Smooth muscle cell (in vitro differentiated cells): ENCODE measurements around the gene ADCY1. TPM values are rescaled to one million over a fixed set of nuclear protein-coding genes. Genes with fewer than 3 reads are reported as not detected.

ENCODE experiments used
- DNase-seq: peaks from one replicate; lab custom pipeline; 2025; ENCODE audit not compliant: unreplicated experiment; lab: John Stamatoyannopoulos, UW
- H2AFZ ChIP-seq: fragments of 200-600 bp; sonication (generic); 2 replicates; pipeline ENCODE4 v1.6.0; 2016; ENCODE audit warnings: antibody characterized with exemption, low read depth, mild to moderate bottlenecking
- H3F3A ChIP-seq: fragments of 200-600 bp; sonication (generic); 2 replicates; pipeline ENCODE4 v1.6.0; 2017; ENCODE audit warnings: antibody characterized with exemption, low read depth
- H3K27ac ChIP-seq: fragments of 200-600 bp; sonication (generic); 2 replicates; pipeline ENCODE4 v1.5.1; 2016; ENCODE audit warnings: low read depth, mild to moderate bottlenecking
- H3K27me3 ChIP-seq: fragments of 200-600 bp; sonication (generic); 2 replicates; pipeline ENCODE4 v1.6.1; 2016; ENCODE audit warnings: low read depth, mild to moderate bottlenecking
- H3K36me3 ChIP-seq: fragments of 200-600 bp; sonication (generic); 2 replicates; pipeline ENCODE4 v1.5.1; 2016; ENCODE audit warnings: low read depth
- H3K4me1 ChIP-seq: fragments of 200-600 bp; sonication (generic); 2 replicates; pipeline ENCODE4 v1.5.1; 2016; ENCODE audit warnings: low read depth
- H3K4me2 ChIP-seq: fragments of 200-600 bp; sonication (generic); 2 replicates; pipeline ENCODE4 v1.6.0; 2016; ENCODE audit warnings: mild to moderate bottlenecking
- H3K4me3 ChIP-seq: fragments of 200-600 bp; sonication (generic); 2 replicates; pipeline ENCODE4 v1.5.1; 2016; ENCODE audit warnings: mild to moderate bottlenecking
- H3K79me2 ChIP-seq: fragments of 200-600 bp; sonication (generic); 2 replicates; pipeline ENCODE4 v1.6.0; 2016; ENCODE audit warnings: low read depth, mild to moderate bottlenecking
- H3K9ac ChIP-seq: fragments of 200-600 bp; sonication (generic); 2 replicates; pipeline ENCODE4 v1.6.0; 2016; ENCODE audit warnings: low read depth
- H3K9me3 ChIP-seq: fragments of 200-600 bp; sonication (generic); replicated peaks from 2 replicates; pipeline ENCODE4 v1.5.1; 2016; ENCODE audit warnings: low read depth
- H4K20me1 ChIP-seq: fragments of 200-600 bp; sonication (generic); 2 replicates; pipeline ENCODE4 v1.6.0; 2016; ENCODE audit warnings: low read depth
- WGBS: methylation state at CpG from one replicate; pipeline ENCODE4 v1.1.7; 2016; ENCODE audit warnings: low lambda C conversion rate; 5-methylcytosine and 5-hydroxymethylcytosine counted together
- polyA plus RNA-seq: library from polyadenylated mRNA; unstranded; fragments of >200 nt; fragmentation: Nextera tagmentation; extraction: Ambion mirVana; gene quantifications from 2 replicates; pipeline ENCODE4 v1.2.1, GENCODE V29; 2016
- total RNA-seq: library from RNA; depleted of rRNA; stranded (reverse); fragments of >200 nt; gene quantifications from 2 replicates; pipeline ENCODE4 v1.2.3, GENCODE V29; 2014
- TF ChIP-seq, protein P1 (sequence below): fragments of 200-600 bp; sonication (generic); IDR thresholded peaks from 2 replicates; pipeline ENCODE4 v1.5.1; 2017; ENCODE audit warnings: borderline replicate concordance, mild to moderate bottlenecking, antibody characterized with exemption; ENCODE audit not compliant: insufficient read depth, poor library complexity, severe bottlenecking

The ADCY1 gene
- total and polyA plus RNA-seq, 2 experiments from 2014 or later: 0.22 TPM; not detected in 1

DNA sequence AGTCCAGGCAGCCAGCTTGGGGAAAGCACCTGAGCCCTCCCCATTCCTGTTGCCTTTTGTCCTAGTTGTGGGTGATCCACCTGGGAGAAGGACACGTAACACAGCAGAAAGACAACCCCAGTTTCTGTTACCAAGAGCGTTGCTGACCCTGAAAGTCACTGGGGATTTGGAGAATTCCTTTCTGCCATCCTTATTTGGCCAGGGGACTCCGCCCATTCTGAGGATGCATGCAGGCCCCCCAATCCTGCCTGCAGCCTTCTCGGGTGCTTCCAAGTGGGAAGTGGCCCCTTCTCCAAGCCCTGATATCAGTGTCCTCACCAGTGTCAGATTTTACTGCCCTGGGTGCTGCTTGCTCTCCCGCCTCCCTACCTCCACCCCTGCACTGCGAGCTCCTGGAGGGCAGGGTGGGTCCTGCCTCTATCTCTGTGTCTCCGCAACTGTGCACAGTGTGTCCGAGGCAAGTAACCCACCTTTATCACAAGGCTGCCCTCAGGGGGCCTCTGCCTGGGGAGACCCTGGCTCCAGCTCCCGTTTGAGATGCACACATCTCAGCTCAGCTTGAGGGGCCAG, 9.2 kb upstream of the ADCY1 start:
- TF ChIP-seq, protein P1, sequence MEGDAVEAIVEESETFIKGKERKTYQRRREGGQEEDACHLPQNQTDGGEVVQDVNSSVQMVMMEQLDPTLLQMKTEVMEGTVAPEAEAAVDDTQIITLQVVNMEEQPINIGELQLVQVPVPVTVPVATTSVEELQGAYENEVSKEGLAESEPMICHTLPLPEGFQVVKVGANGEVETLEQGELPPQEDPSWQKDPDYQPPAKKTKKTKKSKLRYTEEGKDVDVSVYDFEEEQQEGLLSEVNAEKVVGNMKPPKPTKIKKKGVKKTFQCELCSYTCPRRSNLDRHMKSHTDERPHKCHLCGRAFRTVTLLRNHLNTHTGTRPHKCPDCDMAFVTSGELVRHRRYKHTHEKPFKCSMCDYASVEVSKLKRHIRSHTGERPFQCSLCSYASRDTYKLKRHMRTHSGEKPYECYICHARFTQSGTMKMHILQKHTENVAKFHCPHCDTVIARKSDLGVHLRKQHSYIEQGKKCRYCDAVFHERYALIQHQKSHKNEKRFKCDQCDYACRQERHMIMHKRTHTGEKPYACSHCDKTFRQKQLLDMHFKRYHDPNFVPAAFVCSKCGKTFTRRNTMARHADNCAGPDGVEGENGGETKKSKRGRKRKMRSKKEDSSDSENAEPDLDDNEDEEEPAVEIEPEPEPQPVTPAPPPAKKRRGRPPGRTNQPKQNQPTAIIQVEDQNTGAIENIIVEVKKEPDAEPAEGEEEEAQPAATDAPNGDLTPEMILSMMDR: no peak
- no peaks in the 10 kb centered on the region for H3K36me3 ChIP-seq
- H2AFZ ChIP-seq: no peak overlapping the region
- H3K27ac ChIP-seq: no peak overlapping the region
- no peaks in the 10 kb centered on the region for H3K9me3 ChIP-seq
- DNase-seq: no peak
- no peak overlapping the region for H3K4me3 ChIP-seq
- H3K4me1 ChIP-seq: peaks cover 9% of the 10 kb centered on the region
- no peak overlapping the region for H3K9ac ChIP-seq
- WGBS: 85% methylated on average over 9 of the region's 9 CpGs
- peak overlapping the region; percentile 24 for H3K4me2 ChIP-seq
- no peaks in the 10 kb centered on the region for H4K20me1 ChIP-seq
- no peaks in the 10 kb centered on the region for H3F3A ChIP-seq
- H3K27me3 ChIP-seq: no peaks in the 10 kb centered on the region
- no peaks in the 10 kb centered on the region for H3K79me2 ChIP-seq

DNA sequence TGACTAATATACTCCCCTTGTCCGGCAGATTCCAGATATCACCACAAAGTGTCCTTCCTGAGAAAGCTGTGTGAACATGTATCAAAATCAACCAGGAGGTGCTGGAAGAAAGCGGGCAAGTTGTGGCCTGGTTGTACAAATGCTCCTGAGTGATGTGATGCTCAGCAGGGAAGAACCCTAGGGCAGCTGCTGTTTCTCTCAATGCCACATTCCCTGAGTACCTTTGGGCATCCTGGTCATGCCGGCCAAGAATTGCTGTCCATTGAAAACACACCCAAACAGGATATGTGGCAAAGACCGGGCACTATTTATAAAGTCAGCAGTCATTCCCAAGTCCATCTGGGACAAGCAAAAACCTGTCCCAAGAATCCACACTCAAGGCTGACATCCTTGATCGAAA, 7.8 kb upstream of the ADCY1 start:
- 81% methylated on average over 5 of the region's 5 CpGs for WGBS
- H3K4me3 ChIP-seq: no peak overlapping the region
- no peak overlapping the region for H2AFZ ChIP-seq
- TF ChIP-seq, protein P1: no peak
- no peaks in the 10 kb centered on the region for H3F3A ChIP-seq
- H3K27ac ChIP-seq: no peak overlapping the region
- no peak for DNase-seq
- no peaks in the 10 kb centered on the region for H3K79me2 ChIP-seq
- H3K9ac ChIP-seq: no peak overlapping the region
- peaks cover 9% of the 10 kb centered on the region for H3K4me1 ChIP-seq
- no peaks in the 10 kb centered on the region for H3K36me3 ChIP-seq
- no peaks in the 10 kb centered on the region for H3K9me3 ChIP-seq
- H4K20me1 ChIP-seq: no peaks in the 10 kb centered on the region
- no peak overlapping the region for H3K4me2 ChIP-seq
- H3K27me3 ChIP-seq: peaks cover 8% of the 10 kb centered on the region

DNA sequence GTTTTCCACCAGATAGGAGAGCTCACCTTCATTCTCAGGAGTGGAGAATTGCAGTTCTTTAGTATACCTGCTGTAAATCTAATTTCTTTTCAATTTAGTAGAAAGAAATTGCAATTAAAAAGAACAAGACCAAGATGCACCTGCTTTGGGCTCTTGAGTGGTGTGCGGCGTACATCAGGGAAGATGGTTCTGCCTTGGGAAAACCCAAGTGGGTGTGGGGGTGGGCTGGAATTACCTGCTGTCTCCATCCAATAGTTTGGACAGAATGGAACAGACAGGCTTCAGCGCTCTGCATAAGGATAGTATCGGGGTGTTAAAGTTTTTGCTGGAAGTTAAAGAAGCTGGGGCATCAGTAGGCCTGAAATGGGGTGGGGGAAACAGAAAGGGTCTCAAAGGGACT, 7.2 kb upstream of the ADCY1 start:
- H3K4me3 ChIP-seq: no peak overlapping the region
- peaks cover 11% of the 10 kb centered on the region for H3K27me3 ChIP-seq
- no peaks in the 10 kb centered on the region for H3K79me2 ChIP-seq
- no peaks in the 10 kb centered on the region for H4K20me1 ChIP-seq
- H3K9me3 ChIP-seq: no peaks in the 10 kb centered on the region
- H3K4me1 ChIP-seq: peaks cover 9% of the 10 kb centered on the region
- no peak overlapping the region for H2AFZ ChIP-seq
- DNase-seq: no peak
- no peak overlapping the region for H3K9ac ChIP-seq
- no peaks in the 10 kb centered on the region for H3F3A ChIP-seq
- TF ChIP-seq, protein P1: no peak
- 96% methylated on average over 4 of the region's 4 CpGs for WGBS
- H3K36me3 ChIP-seq: no peaks in the 10 kb centered on the region
- H3K27ac ChIP-seq: no peak overlapping the region
- no peak overlapping the region for H3K4me2 ChIP-seq

DNA sequence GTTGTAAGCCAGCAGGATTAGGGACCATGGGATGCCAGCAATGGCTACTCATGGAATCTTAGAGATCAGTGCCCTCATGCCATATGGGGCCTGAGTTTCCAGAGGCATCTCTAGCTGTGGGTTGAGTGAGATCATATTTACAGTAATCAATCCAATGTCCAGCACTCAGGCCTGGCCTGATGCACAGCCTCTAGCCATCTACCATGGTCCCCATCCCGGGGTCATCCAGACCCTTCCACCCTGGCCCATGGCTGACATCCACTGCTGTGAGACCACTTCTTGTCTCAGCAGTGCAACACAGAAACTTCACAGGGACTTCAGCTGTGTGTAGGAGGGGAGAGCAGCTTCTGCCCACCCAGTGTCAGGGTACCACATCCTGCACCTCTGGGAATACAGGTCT, 6.5 kb upstream of the ADCY1 start:
- H3K4me2 ChIP-seq: no peak overlapping the region
- H3K4me1 ChIP-seq: peaks cover 9% of the 10 kb centered on the region
- no peaks in the 10 kb centered on the region for H3F3A ChIP-seq
- H3K9me3 ChIP-seq: no peaks in the 10 kb centered on the region
- no peaks in the 10 kb centered on the region for H3K79me2 ChIP-seq
- H3K4me3 ChIP-seq: no peak overlapping the region
- H3K36me3 ChIP-seq: no peaks in the 10 kb centered on the region
- TF ChIP-seq, protein P1: no peak
- H2AFZ ChIP-seq: no peak overlapping the region
- H4K20me1 ChIP-seq: no peaks in the 10 kb centered on the region
- 94% methylated on average over 1 of the region's 1 CpG for WGBS
- H3K9ac ChIP-seq: no peak overlapping the region
- DNase-seq: no peak
- peaks cover 16% of the 10 kb centered on the region for H3K27me3 ChIP-seq
- H3K27ac ChIP-seq: no peak overlapping the region
